H1 (cell line): ENCODE measurements around the gene LRRC56. TPM values are rescaled to one million over a fixed set of nuclear protein-coding genes. Genes with fewer than 3 reads are reported as not detected.

Experiments used
- CTCF ChIA-PET: fragments of 300-600 bp; sonication (Branson Sonifier 250); formaldehyde crosslinking; loops from one replicate; lab custom pipeline; 2021; ENCODE audit not compliant: partially characterized antibody; lab: Charles Lee
- POLR2A ChIA-PET: fragments of 300-600 bp; sonication (Branson Sonifier 250); formaldehyde crosslinking; loops from one replicate; lab custom pipeline; 2021; ENCODE audit warnings: inconsistent platforms; ENCODE audit not compliant: partially characterized antibody; lab: Charles Lee
- DNase-seq, 2 experiments: peaks; one replicate each; pipeline versions ENCODE4 v3.0.0 to v3.0.0-alpha.2; 2010 to 2022; ENCODE audit warnings: low spot score in 2 of 2, low read depth in 1 of 2, mixed read lengths in 1 of 2
- FAIRE-seq: peaks from 2 replicates; lab custom pipeline; 2011; peaks lifted over from hg19 to GRCh38; lab: Jason Lieb, UNC
- H2AFZ ChIP-seq: 2 replicates; pipeline ENCODE4 v1.8.1; 2012; ENCODE audit warnings: low read length, inconsistent platforms
- H2AK5ac ChIP-seq: 2 replicates; pipeline ENCODE4 v1.6.1; 2013; ENCODE audit warnings: low read depth, low read length
- H2BK120ac ChIP-seq: replicated peaks from 2 replicates; pipeline ENCODE3; 2013; ENCODE audit warnings: low read depth, low read length, inconsistent platforms
- H2BK12ac ChIP-seq: 2 replicates; pipeline ENCODE4 v1.6.1; 2013; ENCODE audit warnings: low read depth, low read length
- H2BK15ac ChIP-seq: 2 replicates; pipeline ENCODE4 v1.6.1; 2013; ENCODE audit warnings: low read length
- H2BK20ac ChIP-seq: 2 replicates; pipeline ENCODE4 v1.6.1; 2013; ENCODE audit warnings: low read length
- H2BK5ac ChIP-seq: 2 replicates; pipeline ENCODE4 v1.6.1; 2013; ENCODE audit warnings: low read depth, low read length
- H3K14ac ChIP-seq: 2 replicates; pipeline ENCODE4 v1.6.1; 2013; ENCODE audit warnings: inconsistent platforms; ENCODE audit not compliant: insufficient read length
- H3K18ac ChIP-seq: 2 replicates; pipeline ENCODE4 v1.6.1; 2013; ENCODE audit warnings: low read length; ENCODE audit errors: extremely low read depth
- H3K23ac ChIP-seq: 2 replicates; pipeline ENCODE4 v1.6.1; 2013; ENCODE audit warnings: inconsistent platforms; ENCODE audit not compliant: insufficient read length
- H3K23me2 ChIP-seq: 2 replicates; pipeline ENCODE4 v1.6.1; 2013; ENCODE audit warnings: low read depth, low read length
- H3K27ac ChIP-seq: 2 replicates; pipeline ENCODE4 v1.6.1; 2011; ENCODE audit warnings: low read depth, low read length, inconsistent platforms
- H3K27me3 ChIP-seq, 4 experiments: replicated peaks in 1 of 4; 1 replicate in 1 of 4; 2 replicates in 3 of 4; pipeline versions ENCODE4 v1.6.1 to v1.8.1; 2011 to 2013; ENCODE audit warnings: low read length in 3 of 4, mild to moderate bottlenecking in 3 of 4, inconsistent platforms in 2 of 4, mixed read lengths in 2 of 4, moderate library complexity in 1 of 4; ENCODE audit not compliant: control insufficient read depth in 3 of 4, insufficient read depth in 3 of 4; ENCODE audit errors: extremely low read depth in 1 of 4
- H3K36me3 ChIP-seq, 4 experiments: 2 replicates each; pipeline versions ENCODE4 v1.6.1 to v1.8.1; 2011 to 2013; ENCODE audit warnings: mild to moderate bottlenecking in 4 of 4, low read length in 3 of 4, moderate library complexity in 2 of 4, control low read depth in 1 of 4, inconsistent platforms in 1 of 4; ENCODE audit not compliant: insufficient read depth in 4 of 4, control insufficient read depth in 2 of 4
- H3K4ac ChIP-seq: replicated peaks from 2 replicates; pipeline ENCODE3; 2013; ENCODE audit warnings: low read length, low read depth, mixed read lengths, inconsistent platforms; ENCODE audit not compliant: insufficient read length
- H3K4me1 ChIP-seq, 4 experiments: replicated peaks in 1 of 4; 1 replicate in 1 of 4; 2 replicates in 3 of 4; pipeline versions ENCODE4 v1.6.1 to v1.8.1; 2011 to 2013; ENCODE audit warnings: low read length in 3 of 4, inconsistent platforms in 2 of 4, mixed read lengths in 1 of 4; ENCODE audit not compliant: insufficient read depth in 4 of 4, control insufficient read depth in 3 of 4
- H3K4me2 ChIP-seq, 2 experiments: 2 replicates each; pipeline versions ENCODE4 v1.6.1 to v1.8.1; 2011 to 2013; ENCODE audit warnings: low read depth in 2 of 2, low read length in 2 of 2, control low read depth in 1 of 2, inconsistent platforms in 1 of 2, mild to moderate bottlenecking in 1 of 2; ENCODE audit not compliant: insufficient read depth in 1 of 2
- H3K4me3 ChIP-seq, 4 experiments: fragments of 200-600, 300-600 bp in 1 of 4; sonication (generic), shearing (Covaris generic), sonication (Bioruptor Twin) in 1 of 4; 2 replicates each; pipeline versions ENCODE4 v1.5.1 to v1.8.1; 2011 to 2016; ENCODE audit warnings: low read length in 4 of 4, low read depth in 3 of 4, control low read depth in 2 of 4, inconsistent platforms in 2 of 4, mild to moderate bottlenecking in 2 of 4, mixed read lengths in 1 of 4, moderate library complexity in 1 of 4; ENCODE audit not compliant: insufficient read depth in 2 of 4; ENCODE audit errors: extremely low read depth in 1 of 4
- H3K56ac ChIP-seq: replicated peaks from 2 replicates; pipeline ENCODE3; 2013; ENCODE audit warnings: low read depth, mild to moderate bottlenecking, mixed read lengths, low read length, inconsistent platforms; ENCODE audit not compliant: insufficient read length
- H3K79me1 ChIP-seq: 2 replicates; pipeline ENCODE4 v1.6.1; 2013; ENCODE audit warnings: low read depth, low read length, control low read depth
- H3K79me2 ChIP-seq, 2 experiments: 2 replicates each; pipeline versions ENCODE4 v1.6.1 to v1.8.1; 2012 to 2013; ENCODE audit warnings: low read length in 2 of 2, mild to moderate bottlenecking in 2 of 2, inconsistent platforms in 1 of 2; ENCODE audit not compliant: insufficient read depth in 2 of 2, control insufficient read depth in 1 of 2
- H3K9ac ChIP-seq, 4 experiments: replicated peaks in 1 of 4; 1 replicate in 1 of 4; 2 replicates in 3 of 4; pipeline versions ENCODE4 v1.6.1 to v1.8.1; 2011 to 2013; ENCODE audit warnings: low read depth in 3 of 4, low read length in 3 of 4, control low read depth in 2 of 4, mild to moderate bottlenecking in 2 of 4, moderate library complexity in 2 of 4, inconsistent platforms in 1 of 4; ENCODE audit errors: extremely low read depth in 1 of 4
- H3K9me3 ChIP-seq, 2 experiments: 2 replicates each; pipeline versions ENCODE4 v1.6.1 to v1.8.1; 2012 to 2013; ENCODE audit warnings: mild to moderate bottlenecking in 2 of 2, moderate library complexity in 2 of 2, control low read depth in 1 of 2, inconsistent platforms in 1 of 2, low read depth in 1 of 2, low read length in 1 of 2, mixed read lengths in 1 of 2; ENCODE audit not compliant: insufficient read depth in 2 of 2
- H4K20me1 ChIP-seq, 2 experiments: replicated peaks in 1 of 2; 2 replicates each; pipeline versions ENCODE3 to v1.8.1; 2011 to 2013; ENCODE audit warnings: inconsistent platforms in 2 of 2, low read length in 2 of 2, mild to moderate bottlenecking in 1 of 2; ENCODE audit not compliant: insufficient read depth in 2 of 2, control insufficient read depth in 1 of 2
- H4K5ac ChIP-seq: 2 replicates; pipeline ENCODE4 v1.6.1; 2013; ENCODE audit warnings: low read length, low read depth, mixed read lengths, inconsistent platforms; ENCODE audit not compliant: insufficient read length
- H4K8ac ChIP-seq: 2 replicates; pipeline ENCODE4 v1.8.0; 2013; ENCODE audit warnings: mild to moderate bottlenecking, moderate library complexity, low read length, inconsistent platforms; ENCODE audit not compliant: insufficient read depth; ENCODE audit errors: extremely low read depth
- H4K91ac ChIP-seq: replicated peaks from 2 replicates; pipeline ENCODE3; 2013; ENCODE audit warnings: low read length, mixed read lengths, inconsistent platforms; ENCODE audit not compliant: insufficient read length
- ASH2L ChIP-seq: fragments of 200-600, 300-600 bp; sonication (generic); IDR thresholded peaks from one replicate; pipeline ENCODE4 v1.7.1; 2017; ENCODE audit warnings: low read length
- CBX5 ChIP-seq: fragments of 300-800, 300-1000 bp; sonication (generic); IDR thresholded peaks from 2 replicates; pipeline ENCODE4 v1.7.1; 2016; ENCODE audit warnings: antibody characterized with exemption, low read length, low read depth
- CTBP2 ChIP-seq: IDR thresholded peaks from 2 replicates; pipeline ENCODE4 v1.7.0; 2011; ENCODE audit warnings: borderline replicate concordance, mild to moderate bottlenecking, moderate library complexity, mixed read lengths, low read length; ENCODE audit not compliant: insufficient read depth, insufficient read length
- E2F6 ChIP-seq: IDR thresholded peaks from 2 replicates; pipeline ENCODE4 v1.6.1; 2012; ENCODE audit warnings: inconsistent platforms
- GABPA ChIP-seq: IDR thresholded peaks from 2 replicates; pipeline ENCODE4 v1.6.1; 2011; ENCODE audit warnings: mild to moderate bottlenecking, low read length, moderate library complexity, borderline replicate concordance; ENCODE audit not compliant: insufficient read depth
- JUN ChIP-seq: IDR thresholded peaks from 2 replicates; pipeline ENCODE4 v1.6.1; 2011; ENCODE audit warnings: low read depth, mild to moderate bottlenecking, improper control_type of control experiment, low read length
- RXRA ChIP-seq: IDR thresholded peaks from 2 replicates; pipeline ENCODE4 v1.6.1; 2011; ENCODE audit warnings: low read depth, mild to moderate bottlenecking, low read length, moderate library complexity; ENCODE audit not compliant: insufficient read depth
- SIX5 ChIP-seq: IDR thresholded peaks from 2 replicates; pipeline ENCODE4 v1.6.1; 2011; ENCODE audit warnings: mild to moderate bottlenecking, low read depth, low read length
- YY1 ChIP-seq: IDR thresholded peaks from 2 replicates; pipeline ENCODE4 v1.6.1; 2011; ENCODE audit warnings: low read depth, mild to moderate bottlenecking, low read length
- WGBS, 2 experiments: shearing (Covaris generic) in 1 of 2; methylation state at CpG; one replicate each; pipeline versions ENCODE4 v1.1.6 to v1.1.7; 2013 to 2015; ENCODE audit warnings: low lambda C conversion rate in 2 of 2, mixed read lengths in 2 of 2, inconsistent platforms in 1 of 2, low coverage in 1 of 2, missing lambda C conversion rate in 1 of 2; ENCODE audit not compliant: insufficient replicate concordance in 2 of 2, insufficient coverage in 1 of 2, insufficient read length in 1 of 2; ENCODE audit errors: extremely low coverage in 1 of 2, missing lambda C conversion rate in 1 of 2; 5-methylcytosine and 5-hydroxymethylcytosine counted together
- polyA plus RNA-seq, 7 experiments: library from polyadenylated mRNA; depleted of rRNA in 3 of 7; stranded (reverse) in 5 of 7; unstranded in 2 of 7; fragments of >200 nt in 5 of 7; fragments of 200-250 nt in 2 of 7; gene quantifications; 1 replicate in 5 of 7; 2 replicates in 1 of 7; 4 replicates in 1 of 7; pipeline versions ENCODE4 v1.2.1 to v1.2.3, GENCODE V29; 2011 to 2013; ENCODE audit warnings: missing spikeins in 2 of 7, mixed read lengths in 2 of 7
- total RNA-seq: library from RNA; stranded (reverse); fragmentation: NEBNext Ultra II Directional; extraction: Animal tissue kit (Norgen Biotek cat#: 25700); gene quantifications from 2 replicates; pipeline ENCODE4 v1.2.1, GENCODE V29; 2021
- TF ChIP-seq, protein P1 (sequence below): IDR thresholded peaks from 2 replicates; pipeline ENCODE4 v1.6.1; 2012; ENCODE audit warnings: low read length, inconsistent platforms

LRRC56 gene
- total and polyA plus RNA-seq, 2 of the 8 experiments (the other 6 are each of a cell fraction or from before 2014, with no cell fraction given), result 0.94 to 1.9 TPM

- Histone ChIP-seq H2BK5ac (no peak overlapping the region), H3K79me2 (no peaks in the 10 kb centered on the region), H3K4me2 (no peak overlapping the region), H3K18ac (no peak overlapping the region), H3K4ac (no peak overlapping the region), H4K91ac (no peak overlapping the region), H4K5ac (no peak overlapping the region), H3K14ac (no peak overlapping the region), H4K8ac (no peak overlapping the region), H3K4me3 (no peak overlapping the region), H3K23me2 (peaks cover 14% of the 10 kb centered on the region; the same call in 1 of the 2 replicates), H3K27me3 (peaks cover 0 to 7% (median 3%) of the 10 kb centered on the region in 4 experiments; a peak in 5 of 7 replicates), H3K9me3 (no peaks in the 10 kb centered on the region), H2BK12ac (no peak overlapping the region), H3K79me1 (no peaks in the 10 kb centered on the region), H2BK120ac (no peak overlapping the region), H3K23ac (no peak overlapping the region), H2AFZ (no peak overlapping the region), H3K9ac (no peak overlapping the region), H4K20me1 (peaks cover 7 to 11% of the 10 kb centered on the region in 2 experiments), H3K56ac (no peak overlapping the region), H3K36me3 (peaks cover 0 to 15% (median 6%) of the 10 kb centered on the region in 4 experiments; a peak in 5 of 8 replicates), H2BK20ac (no peak overlapping the region), H2AK5ac (no peak overlapping the region), H3K27ac (no peak overlapping the region), H3K4me1 (peaks cover 0 to 8% (median 3%) of the 10 kb centered on the region in 4 experiments; a peak in 5 of 7 replicates), H2BK15ac (no peak overlapping the region)
- POLR2A ChIA-PET, result interaction anchor here (0.8 to 1.8 kb wide), 8 partner anchors 13 to 306 kb away, joined by 3 to 8 read pairs (median 4); no protein-coding TSS in a partner anchor
- CTCF ChIA-PET, result interaction anchor here (1.4 to 1.5 kb wide), 2 partner anchors 13 to 59 kb away, joined by 3 to 9 read pairs; no protein-coding TSS in a partner anchor
- WGBS, 2 experiments, result 87% methylated on average over 17 of the region's 18 CpGs; no CpG with 5 or more reads in 1 of the 2 experiments
- FAIRE-seq, result no peak
- no peak for DNase-seq
- TF ChIP-seq YY1, result no peak
- TF ChIP-seq JUN, result no peak
- TF ChIP-seq E2F6, result no peak
- TF ChIP-seq GABPA, result no peak
- TF ChIP-seq CBX5, result no peak
- TF ChIP-seq CTBP2, result no peak
- TF ChIP-seq ASH2L, result no peak
- TF ChIP-seq RXRA, result no peak
- TF ChIP-seq, protein P1, sequence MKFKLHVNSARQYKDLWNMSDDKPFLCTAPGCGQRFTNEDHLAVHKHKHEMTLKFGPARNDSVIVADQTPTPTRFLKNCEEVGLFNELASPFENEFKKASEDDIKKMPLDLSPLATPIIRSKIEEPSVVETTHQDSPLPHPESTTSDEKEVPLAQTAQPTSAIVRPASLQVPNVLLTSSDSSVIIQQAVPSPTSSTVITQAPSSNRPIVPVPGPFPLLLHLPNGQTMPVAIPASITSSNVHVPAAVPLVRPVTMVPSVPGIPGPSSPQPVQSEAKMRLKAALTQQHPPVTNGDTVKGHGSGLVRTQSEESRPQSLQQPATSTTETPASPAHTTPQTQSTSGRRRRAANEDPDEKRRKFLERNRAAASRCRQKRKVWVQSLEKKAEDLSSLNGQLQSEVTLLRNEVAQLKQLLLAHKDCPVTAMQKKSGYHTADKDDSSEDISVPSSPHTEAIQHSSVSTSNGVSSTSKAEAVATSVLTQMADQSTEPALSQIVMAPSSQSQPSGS, result no peak
- TF ChIP-seq SIX5, result no peak
Measured at GRCh38 chr11:531919-532526, 5.3 kb upstream of the LRRC56 start.
